ENCODE data around the gene SART1. TPM values are rescaled to one million over a fixed set of nuclear protein-coding genes. Genes with fewer than 3 reads are reported as not detected.
"Not testable (repeated sequence)": the region's sequence is repeated elsewhere in the genome, so short reads cannot be mapped to it uniquely, and the experiment has no call there.

The SART1 gene
- total RNA-seq, 2 donors from 2014 or later = 36.7 to 76.6 TPM

GRCh38 chr11:66016793-66017177 lies 55.3 kb downstream of the SART1 start:
- no peaks in the 10 kb centered on the region for H3K9me3 ChIP-seq
- H3K4me1 ChIP-seq (replicated peaks) = no peaks in the 10 kb centered on the region
- no peak overlapping the region for H3K27ac ChIP-seq
- DNase-seq (ENCODE audit: low spot score) = no peak
- peaks cover 2% of the 10 kb centered on the region for H3K27me3 ChIP-seq (replicated peaks; ENCODE audit: insufficient read depth)
- 90% methylated on average over 10 of the region's 10 CpGs for WGBS
- no peak overlapping the region for H3K4me3 ChIP-seq
- intact Hi-C loops (cut with DNase I) = no loop called here
- no peaks in the 10 kb centered on the region for H3K36me3 ChIP-seq
- no peak for TF ChIP-seq POLR2AphosphoS5 (IDR thresholded peaks at IDR 0.05)
- TF ChIP-seq POLR2A (IDR thresholded peaks at IDR 0.05) = no peak
- no peak for TF ChIP-seq CTCF (IDR thresholded peaks at IDR 0.05)

- no peaks in the 10 kb centered on the region for H3K4me1 ChIP-seq (replicated peaks)
- no peak overlapping the region for H3K27ac ChIP-seq
- 70% methylated on average over 4 of the region's 4 CpGs for WGBS
- H3K9me3 ChIP-seq = no peaks in the 10 kb centered on the region
- H3K4me3 ChIP-seq = no peak overlapping the region
- DNase-seq (ENCODE audit: low spot score) = no peak
- intact Hi-C loops (cut with DNase I) = no loop called here
- H3K36me3 ChIP-seq = no peaks in the 10 kb centered on the region
- TF ChIP-seq CTCF (IDR thresholded peaks at IDR 0.05) (no peak), POLR2AphosphoS5 (IDR thresholded peaks at IDR 0.05) (no peak), POLR2A (IDR thresholded peaks at IDR 0.05) (no peak)
- H3K27me3 ChIP-seq (replicated peaks; ENCODE audit: insufficient read depth) = no peaks in the 10 kb centered on the region
Observed at GRCh38 chr11:66017321-66017720, 55.8 kb downstream of the SART1 start.

- Histone ChIP-seq H3K27ac (no peak overlapping the region), H3K4me1 (replicated peaks) (no peaks in the 10 kb centered on the region), H3K4me3 (no peak overlapping the region), H3K27me3 (replicated peaks; ENCODE audit: insufficient read depth) (no peaks in the 10 kb centered on the region), H3K36me3 (no peaks in the 10 kb centered on the region), H3K9me3 (no peaks in the 10 kb centered on the region)
- DNase-seq (ENCODE audit: low spot score) = no peak
- WGBS = 76% methylated on average over 8 of the region's 8 CpGs
- TF ChIP-seq CTCF (IDR thresholded peaks at IDR 0.05) (no peak), POLR2AphosphoS5 (IDR thresholded peaks at IDR 0.05) (no peak), POLR2A (IDR thresholded peaks at IDR 0.05) (no peak)
- intact Hi-C loops (cut with DNase I) = no loop called here
Observed at GRCh38 chr11:66020212-66020611, 58.7 kb downstream of the SART1 start.

GRCh38 chr11:66020618-66021357 lies 59.3 kb downstream of the SART1 start:
- no peak for DNase-seq (ENCODE audit: low spot score)
- Histone ChIP-seq H3K27ac (no peak overlapping the region), H3K36me3 (no peaks in the 10 kb centered on the region), H3K9me3 (no peaks in the 10 kb centered on the region), H3K4me3 (no peak overlapping the region), H3K27me3 (replicated peaks; ENCODE audit: insufficient read depth) (no peaks in the 10 kb centered on the region), H3K4me1 (replicated peaks) (no peaks in the 10 kb centered on the region)
- intact Hi-C loops (cut with DNase I) = no loop called here
- no peak for TF ChIP-seq POLR2AphosphoS5 (IDR thresholded peaks at IDR 0.05)
- TF ChIP-seq POLR2A (IDR thresholded peaks at IDR 0.05) = no peak
- 83% methylated on average over 25 of the region's 25 CpGs for WGBS

GRCh38 chr11:66022401-66023185 lies 61.1 kb downstream of the SART1 start:
- Histone ChIP-seq H3K27ac (no peak overlapping the region), H3K36me3 (no peaks in the 10 kb centered on the region), H3K9me3 (no peaks in the 10 kb centered on the region), H3K27me3 (replicated peaks; ENCODE audit: insufficient read depth) (no peaks in the 10 kb centered on the region), H3K4me1 (replicated peaks) (no peaks in the 10 kb centered on the region), H3K4me3 (no peak overlapping the region)
- WGBS = 18% methylated on average over 46 of the region's 46 CpGs
- TF ChIP-seq POLR2A (IDR thresholded peaks at IDR 0.05) = no peak
- peak; percentile 69 to 94 (median 82) for TF ChIP-seq CTCF (IDR thresholded peaks at IDR 0.05)
- peak; percentile 25 for TF ChIP-seq POLR2AphosphoS5 (IDR thresholded peaks at IDR 0.05)
- intact Hi-C loops (cut with DNase I) = no loop called here
- DNase-seq (ENCODE audit: low spot score) = peak; percentile 27

- 80% methylated on average over 5 of the region's 5 CpGs for WGBS
- H3K27ac ChIP-seq; H3K4me3 ChIP-seq; H3K9me3 ChIP-seq; H3K4me1 ChIP-seq (replicated peaks); DNase-seq (ENCODE audit: low spot score); H3K36me3 ChIP-seq; intact Hi-C loops (cut with DNase I); H3K27me3 ChIP-seq (replicated peaks; ENCODE audit: insufficient read depth): not testable (repeated sequence)
Observed at GRCh38 chr11:66023186-66023440, 61.6 kb downstream of the SART1 start.
